Kidney epithelial cell (primary cell): ENCODE data around the gene ZC3HAV1. TPM values are rescaled to one million over a fixed set of nuclear protein-coding genes. Genes with fewer than 3 reads are reported as not detected.

Experiments
- DNase-seq: peaks from one replicate; pipeline ENCODE4 v3.0.0-alpha.2; 2010; ENCODE audit warnings: low read depth
- H3K27me3 ChIP-seq: 2 replicates; pipeline ENCODE4 v1.6.0; 2011; ENCODE audit warnings: low read length; ENCODE audit not compliant: control insufficient read depth, insufficient read depth
- H3K36me3 ChIP-seq: 2 replicates; pipeline ENCODE4 v1.5.1; 2011; ENCODE audit warnings: low read length; ENCODE audit not compliant: control insufficient read depth, insufficient read depth
- H3K4me3 ChIP-seq: 2 replicates; pipeline ENCODE4 v1.5.1; 2011; ENCODE audit warnings: low read depth, mild to moderate bottlenecking, control low read depth, low read length
- total RNA-seq: library from RNA; depleted of rRNA; stranded (reverse); fragments of >200 nt; gene quantifications from 2 replicates; pipeline ENCODE4 v1.2.3, GENCODE V29; 2015
- TF ChIP-seq, protein P1 (sequence below): IDR thresholded peaks from 2 replicates; pipeline ENCODE4 v1.5.1; 2011; ENCODE audit warnings: mild to moderate bottlenecking, moderate library complexity, low read length, control low read depth, inconsistent platforms; ENCODE audit not compliant: insufficient read depth, poor library complexity, severe bottlenecking

The ZC3HAV1 gene
- total RNA-seq, 1 donor from 2014 or later: 43.4 TPM

- H3K4me3 ChIP-seq: no peak overlapping the region
- no peak for DNase-seq
Measured at GRCh38 chr7:139036901-139037300, 72.6 kb downstream of the ZC3HAV1 start.

GRCh38 chr7:139035586-139036353 is 73.8 kb downstream of the ZC3HAV1 start, which contains the start of gene ZC3HAV1L:
ZC3HAV1L (minus strand) TSS chr7:139036042; CDS start chr7:139036017, 25 bp downstream.
- TF ChIP-seq, protein P1, sequence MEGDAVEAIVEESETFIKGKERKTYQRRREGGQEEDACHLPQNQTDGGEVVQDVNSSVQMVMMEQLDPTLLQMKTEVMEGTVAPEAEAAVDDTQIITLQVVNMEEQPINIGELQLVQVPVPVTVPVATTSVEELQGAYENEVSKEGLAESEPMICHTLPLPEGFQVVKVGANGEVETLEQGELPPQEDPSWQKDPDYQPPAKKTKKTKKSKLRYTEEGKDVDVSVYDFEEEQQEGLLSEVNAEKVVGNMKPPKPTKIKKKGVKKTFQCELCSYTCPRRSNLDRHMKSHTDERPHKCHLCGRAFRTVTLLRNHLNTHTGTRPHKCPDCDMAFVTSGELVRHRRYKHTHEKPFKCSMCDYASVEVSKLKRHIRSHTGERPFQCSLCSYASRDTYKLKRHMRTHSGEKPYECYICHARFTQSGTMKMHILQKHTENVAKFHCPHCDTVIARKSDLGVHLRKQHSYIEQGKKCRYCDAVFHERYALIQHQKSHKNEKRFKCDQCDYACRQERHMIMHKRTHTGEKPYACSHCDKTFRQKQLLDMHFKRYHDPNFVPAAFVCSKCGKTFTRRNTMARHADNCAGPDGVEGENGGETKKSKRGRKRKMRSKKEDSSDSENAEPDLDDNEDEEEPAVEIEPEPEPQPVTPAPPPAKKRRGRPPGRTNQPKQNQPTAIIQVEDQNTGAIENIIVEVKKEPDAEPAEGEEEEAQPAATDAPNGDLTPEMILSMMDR: no peak
- no peak for DNase-seq
- no peaks in the 10 kb centered on the region for H3K27me3 ChIP-seq

More at GRCh38 chr7:139036901-139037300, 72.6 kb downstream of the ZC3HAV1 start:
- H3K27me3 ChIP-seq: no peaks in the 10 kb centered on the region
- TF ChIP-seq, protein P1: no peak
- H3K36me3 ChIP-seq: no peaks in the 10 kb centered on the region

GRCh38 chr7:139034855-139035585 is 74.5 kb downstream of the ZC3HAV1 start:
- H3K4me3 ChIP-seq: peak overlapping the region; percentile 79
- DNase-seq: no peak
- H3K27me3 ChIP-seq: no peaks in the 10 kb centered on the region
- H3K36me3 ChIP-seq: no peaks in the 10 kb centered on the region
- TF ChIP-seq, protein P1: peak; percentile 4

More at GRCh38 chr7:139035586-139036353, 73.8 kb downstream of the ZC3HAV1 start, which contains the start of gene ZC3HAV1L:
- H3K4me3 ChIP-seq: peak within 1 kb of the TSS; percentile 79
- no peaks in the 10 kb centered on the region for H3K36me3 ChIP-seq

DNA sequence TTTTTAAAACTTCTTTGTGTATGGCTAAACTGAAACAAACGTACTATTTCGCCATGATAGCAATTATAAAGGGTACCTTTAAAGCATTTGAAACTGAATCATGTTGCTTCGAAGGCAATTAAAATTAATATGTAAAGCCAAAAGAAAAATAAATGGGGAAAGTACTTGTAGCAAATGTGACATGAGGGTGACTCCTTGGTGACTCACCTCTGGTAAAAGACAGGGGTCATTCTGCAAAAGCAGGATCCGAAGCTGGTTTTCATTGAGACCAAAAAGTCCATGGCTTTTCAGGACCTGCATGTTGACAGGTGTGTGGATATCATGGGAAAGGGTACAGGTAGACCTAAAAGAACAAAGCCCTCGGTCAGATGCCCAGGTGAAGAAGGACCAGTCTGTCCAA is 75.2 kb downstream of the ZC3HAV1 start:
- H3K36me3 ChIP-seq: no peaks in the 10 kb centered on the region
- TF ChIP-seq, protein P1: no peak
- no peak for DNase-seq
- H3K27me3 ChIP-seq: no peaks in the 10 kb centered on the region
- H3K4me3 ChIP-seq: no peak overlapping the region

- H3K36me3 ChIP-seq: no peaks in the 10 kb centered on the region
- H3K27me3 ChIP-seq: no peaks in the 10 kb centered on the region
- TF ChIP-seq, protein P1: no peak
- H3K4me3 ChIP-seq: no peak overlapping the region
- peak; percentile 55 for DNase-seq
Measured at GRCh38 chr7:139033346-139034114, 76.0 kb downstream of the ZC3HAV1 start.
